Thyroid gland (tissue), 4 donors: ENCODE data around the gene ERF. TPM values are rescaled to one million over a fixed set of nuclear protein-coding genes. Genes with fewer than 3 reads are reported as not detected.

Experiments
- DNase-seq, 2 donors: peaks; one replicate each; pipeline ENCODE4 v3.0.0-alpha.2; 2019
- H3K27ac ChIP-seq, 3 donors: fragments of 200-600 bp; sonication (generic); 1 replicate in 2 of 3; 2 replicates in 1 of 3; pipeline ENCODE4 v1.5.1; 2016 to 2019; ENCODE audit warnings: mild to moderate bottlenecking in 1 of 3, moderate library complexity in 1 of 3
- H3K27me3 ChIP-seq: fragments of 200-600 bp; sonication (generic); one replicate; pipeline ENCODE4 v1.5.1; 2019
- H3K36me3 ChIP-seq, 2 donors: fragments of 200-600 bp; sonication (generic); one replicate each; pipeline ENCODE4 v1.5.1; 2016 to 2019
- H3K4me1 ChIP-seq, 2 donors: fragments of 200-600 bp; sonication (generic); one replicate each; pipeline ENCODE4 v1.5.1; 2017 to 2019
- H3K4me3 ChIP-seq, 3 donors: fragments of 200-600 bp; sonication (generic); replicated peaks in 1 of 3; 1 replicate in 2 of 3; 2 replicates in 1 of 3; pipeline ENCODE4 v1.5.1; 2016; ENCODE audit warnings: mild to moderate bottlenecking in 1 of 3
- H3K9me3 ChIP-seq: fragments of 200-600 bp; sonication (generic); one replicate; pipeline ENCODE4 v1.5.1; 2017
- POLR2A ChIP-seq, 2 donors: fragments of 450-650 bp; IDR thresholded peaks; one replicate each; pipeline ENCODE4 v1.6.1; 2017; ENCODE audit warnings: antibody characterized with exemption in 2 of 2, mild to moderate bottlenecking in 2 of 2, moderate library complexity in 1 of 2
- WGBS, 2 donors: methylation state at CpG; one replicate each; pipeline ENCODE4 v1.1.5; 2017; 5-methylcytosine and 5-hydroxymethylcytosine counted together
- intact Hi-C: fragments of 100-400 bp; cut with DNase I; formaldehyde crosslinking; loops from one replicate; pipeline ENCODE4 v1.15.1; 2023
- total RNA-seq, 4 donors: library from RNA; depleted of rRNA; stranded (reverse); fragments of >200 nt; gene quantifications; one replicate each; pipeline ENCODE4 v1.2.3, GENCODE V29; 2016
- TF ChIP-seq, protein P1 (sequence below), 6 experiments: fragments of 200-600 bp in 3 of 6; fragments of 450-650 bp in 3 of 6; sonication (generic) in 3 of 6; IDR thresholded peaks; one replicate each; pipeline ENCODE4 v1.5.1; 2016 to 2019; ENCODE audit warnings: antibody characterized with exemption in 6 of 6, mild to moderate bottlenecking in 2 of 6, inconsistent platforms in 1 of 6, moderate library complexity in 1 of 6

Gene ERF
- total RNA-seq, 4 donors from 2014 or later = 27.5 to 50.2 (median 39.2) TPM

DNA sequence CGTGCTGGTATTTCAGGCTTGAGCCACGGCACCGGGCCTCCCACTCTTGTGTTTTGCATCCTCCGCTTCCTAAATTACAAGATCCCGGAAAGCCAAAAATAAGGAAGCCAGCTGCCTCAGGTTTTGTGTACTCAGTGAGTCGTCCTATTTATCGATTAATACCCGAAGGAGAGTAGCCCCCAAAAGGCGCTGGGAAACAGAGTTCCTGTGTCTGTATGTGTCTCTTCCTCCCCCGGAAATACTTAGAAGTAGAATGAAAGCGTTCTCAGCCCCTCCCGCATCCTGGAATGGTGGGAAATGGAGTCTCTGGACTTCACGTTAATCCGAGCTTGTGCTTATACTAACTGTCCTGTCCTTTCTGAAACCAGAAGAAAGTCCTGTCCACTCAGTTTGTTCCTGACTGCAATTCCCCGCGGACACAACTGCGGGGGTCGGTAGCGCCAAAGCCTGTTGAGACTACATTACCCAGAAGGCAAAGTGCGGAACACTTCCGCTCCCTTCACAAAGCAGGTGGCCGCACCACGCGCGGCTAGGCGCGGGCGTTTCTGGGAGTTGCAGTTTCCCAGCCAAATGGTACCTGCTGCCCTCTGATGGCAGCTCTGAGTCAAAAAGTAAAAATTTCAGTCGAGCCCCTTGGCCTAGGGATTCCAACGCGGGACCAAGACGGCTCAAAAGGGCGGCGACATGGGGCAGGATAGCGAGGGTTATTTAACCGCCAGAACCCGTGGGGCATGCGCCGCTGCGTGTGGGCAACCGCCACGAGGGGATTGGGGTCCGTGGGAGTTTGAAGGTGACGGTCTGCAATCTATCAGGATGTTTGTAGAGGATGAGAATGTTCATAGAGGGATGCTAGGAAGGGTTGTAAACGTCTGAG, 10.3 kb downstream of the ERF start:
- Histone ChIP-seq H3K9me3 (no peaks in the 10 kb centered on the region), H3K4me1 (peaks cover 27 to 43% of the 10 kb centered on the region in 2 donors), H3K4me3 (peak overlapping the region; percentile 8 to 47 (median 41)), H3K27ac (peak overlapping the region; percentile 85 to 96 (median 89)), H3K27me3 (no peaks in the 10 kb centered on the region), H3K36me3 (peaks cover 0 to 7% of the 10 kb centered on the region in 2 donors)
- TF ChIP-seq, protein P1, sequence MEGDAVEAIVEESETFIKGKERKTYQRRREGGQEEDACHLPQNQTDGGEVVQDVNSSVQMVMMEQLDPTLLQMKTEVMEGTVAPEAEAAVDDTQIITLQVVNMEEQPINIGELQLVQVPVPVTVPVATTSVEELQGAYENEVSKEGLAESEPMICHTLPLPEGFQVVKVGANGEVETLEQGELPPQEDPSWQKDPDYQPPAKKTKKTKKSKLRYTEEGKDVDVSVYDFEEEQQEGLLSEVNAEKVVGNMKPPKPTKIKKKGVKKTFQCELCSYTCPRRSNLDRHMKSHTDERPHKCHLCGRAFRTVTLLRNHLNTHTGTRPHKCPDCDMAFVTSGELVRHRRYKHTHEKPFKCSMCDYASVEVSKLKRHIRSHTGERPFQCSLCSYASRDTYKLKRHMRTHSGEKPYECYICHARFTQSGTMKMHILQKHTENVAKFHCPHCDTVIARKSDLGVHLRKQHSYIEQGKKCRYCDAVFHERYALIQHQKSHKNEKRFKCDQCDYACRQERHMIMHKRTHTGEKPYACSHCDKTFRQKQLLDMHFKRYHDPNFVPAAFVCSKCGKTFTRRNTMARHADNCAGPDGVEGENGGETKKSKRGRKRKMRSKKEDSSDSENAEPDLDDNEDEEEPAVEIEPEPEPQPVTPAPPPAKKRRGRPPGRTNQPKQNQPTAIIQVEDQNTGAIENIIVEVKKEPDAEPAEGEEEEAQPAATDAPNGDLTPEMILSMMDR (IDR thresholded peaks at IDR 0.05) = peak; percentile 11 to 74 (median 53)
- peak; percentile 5 to 74 for TF ChIP-seq POLR2A (IDR thresholded peaks at IDR 0.05)
- WGBS, 2 donors = 3% methylated on average over 37 to 45 of the region's 45 CpGs
- intact Hi-C loops = loop anchor here (5.0 kb wide), 1 partner anchor 53 kb away; no protein-coding TSS in a partner anchor
- peak; percentile 92 to 94 for DNase-seq

DNA sequence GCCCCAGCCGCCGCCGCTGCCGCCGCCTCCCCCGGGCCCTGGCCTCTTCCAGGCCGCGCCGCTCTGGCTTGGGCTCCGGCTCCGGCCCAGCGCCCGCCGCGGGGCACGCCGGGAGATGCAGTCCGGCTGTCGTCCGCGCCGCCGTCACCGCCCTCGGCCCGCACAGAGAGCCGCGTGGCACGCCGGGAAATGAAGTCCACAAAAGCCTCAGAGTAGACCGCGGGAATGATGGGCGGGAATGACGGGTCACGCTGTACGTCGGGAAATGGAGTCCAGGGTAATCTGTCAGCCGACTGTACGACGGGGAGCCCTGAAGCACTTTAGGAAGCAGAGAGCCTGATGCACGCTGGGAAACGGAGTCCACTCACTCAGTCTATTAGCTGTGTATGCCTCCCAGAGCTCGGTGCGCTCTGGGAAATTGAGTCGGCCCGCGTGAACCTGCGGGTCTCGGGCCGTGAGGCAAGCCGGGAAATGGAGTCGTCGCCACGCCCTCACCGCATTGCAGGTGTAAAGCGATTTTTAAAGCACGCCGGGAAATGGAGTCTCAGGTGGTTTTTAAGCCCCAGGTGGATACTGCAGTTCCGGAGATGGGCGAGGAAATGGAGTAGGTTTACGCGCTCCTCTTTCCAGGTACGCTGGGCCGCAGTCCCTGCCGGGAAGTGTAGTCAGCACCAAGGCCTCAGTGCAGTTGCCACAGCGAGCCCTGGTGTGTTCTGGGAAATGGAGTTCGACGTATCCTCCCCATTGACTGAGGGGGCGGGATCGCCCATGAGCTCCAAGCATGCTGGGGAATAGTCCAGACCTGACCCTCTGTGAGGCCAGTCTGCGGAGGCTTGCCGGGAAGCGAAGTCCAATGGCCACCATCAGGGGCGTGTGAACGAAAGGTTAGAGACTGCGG, 12.2 kb downstream of the ERF start, which contains the start of gene GSK3A:
Gene GSK3A, minus strand, starts transcription at position 91 of the 898 bp plus-strand sequence. CDS start 137 bp downstream, outside the sequence.
- DNase-seq = peak; percentile 99
- Histone ChIP-seq H3K4me3 (peak within 1 kb of the TSS; percentile 51 to 88 (median 70)), H3K9me3 (no peaks in the 10 kb centered on the region), H3K36me3 (no peaks in the 10 kb centered on the region), H3K27ac (peak within 1 kb of the TSS; percentile 85 to 96 (median 89)), H3K4me1 (peaks cover 27 to 38% of the 10 kb centered on the region in 2 donors), H3K27me3 (no peaks in the 10 kb centered on the region)
- intact Hi-C loops = no loop called here
- 0% methylated on average over 35 to 37 of the region's 76 CpGs for WGBS, 2 donors
- TF ChIP-seq, protein P1 (IDR thresholded peaks at IDR 0.05) = no peak
- TF ChIP-seq POLR2A (IDR thresholded peaks at IDR 0.05) = peak in 1 of 2 donors; percentile 95

DNA sequence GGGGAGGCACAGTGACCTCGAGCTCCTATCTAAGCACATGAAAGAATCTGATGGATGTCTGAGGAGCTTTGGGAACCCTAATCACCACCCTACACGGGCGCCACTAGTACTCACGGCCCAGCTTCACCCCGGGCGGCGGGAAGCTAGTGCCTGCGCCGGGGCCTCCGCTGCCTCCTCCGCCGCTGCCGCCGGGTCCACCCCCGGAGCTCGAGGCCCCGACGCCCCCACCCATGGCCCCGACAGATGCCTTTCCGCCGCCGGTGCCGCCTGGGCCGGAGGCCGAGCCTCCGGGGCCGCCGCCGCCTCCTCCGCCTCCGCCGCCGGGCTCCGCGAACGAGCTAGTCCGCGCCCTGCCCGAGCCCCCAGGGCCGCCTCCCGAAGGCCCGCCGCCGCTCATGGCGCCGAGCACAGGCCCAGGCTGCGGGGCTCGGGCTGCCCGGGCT, 12.8 kb downstream of the ERF start:
- H3K36me3 ChIP-seq = no peaks in the 10 kb centered on the region
- 0% methylated on average over 1 to 12 of the region's 49 CpGs for WGBS, 2 donors
- peak overlapping the region; percentile 33 to 71 (median 67) for H3K27ac ChIP-seq
- no peak for DNase-seq
- TF ChIP-seq, protein P1 (IDR thresholded peaks at IDR 0.05) = no peak
- peak in 1 of 2 donors; percentile 28 for TF ChIP-seq POLR2A (IDR thresholded peaks at IDR 0.05)
- peak overlapping the region; percentile 51 to 88 (median 70) for H3K4me3 ChIP-seq
- H3K9me3 ChIP-seq = no peaks in the 10 kb centered on the region
- H3K4me1 ChIP-seq = peaks cover 27 to 38% of the 10 kb centered on the region in 2 donors
- H3K27me3 ChIP-seq = no peaks in the 10 kb centered on the region
- intact Hi-C loops = no loop called here

DNA sequence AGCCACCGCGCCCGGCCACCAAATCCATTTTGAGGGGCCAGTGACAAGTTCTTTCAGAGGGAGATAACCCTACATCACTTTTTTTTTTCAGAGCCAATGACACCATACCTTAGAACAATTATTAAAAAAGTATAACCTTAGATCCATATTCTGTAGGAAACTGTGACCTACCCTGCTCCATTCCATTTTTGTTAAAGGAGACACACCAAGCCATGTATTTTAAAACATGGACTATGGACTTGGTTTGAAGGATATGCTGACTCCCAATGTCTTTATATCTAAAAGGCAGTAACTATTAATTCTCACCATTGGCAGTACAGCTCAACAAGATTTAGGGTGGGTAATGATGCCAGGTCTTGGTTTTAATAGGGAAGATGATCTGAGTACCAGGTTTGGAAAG, 13.6 kb downstream of the ERF start:
- no peak overlapping the region for H3K27ac ChIP-seq
- H3K36me3 ChIP-seq = peaks cover 4 to 5% of the 10 kb centered on the region in 2 donors
- intact Hi-C loops = no loop called here
- no peaks in the 10 kb centered on the region for H3K27me3 ChIP-seq
- 97 to 98% methylated on average over 3 of the region's 3 CpGs for WGBS, 2 donors
- H3K9me3 ChIP-seq = no peaks in the 10 kb centered on the region
- TF ChIP-seq, protein P1 (IDR thresholded peaks at IDR 0.05) = no peak
- TF ChIP-seq POLR2A (IDR thresholded peaks at IDR 0.05) = no peak
- H3K4me3 ChIP-seq = peak overlapping the region in 1 of 3 donors; percentile 88
- DNase-seq = no peak
- H3K4me1 ChIP-seq = peaks cover 27 to 32% of the 10 kb centered on the region in 2 donors
